Stimulated activated CD4-positive, alpha-beta T cell treated with anti-CD3 and anti-CD28 coated beads, Interleukin-12 subunit alpha, Interleukin-12 subunit beta, amount 100 ng/mL, for 24 hours (primary cell): ENCODE data around the gene PSMD14.

Source experiments
- DNase-seq, 2 experiments: peaks; one replicate each; pipeline ENCODE4 v3.0.0-alpha.2; 2020; ENCODE audit warnings: low read depth in 2 of 2

PSMD14 gene

DNA sequence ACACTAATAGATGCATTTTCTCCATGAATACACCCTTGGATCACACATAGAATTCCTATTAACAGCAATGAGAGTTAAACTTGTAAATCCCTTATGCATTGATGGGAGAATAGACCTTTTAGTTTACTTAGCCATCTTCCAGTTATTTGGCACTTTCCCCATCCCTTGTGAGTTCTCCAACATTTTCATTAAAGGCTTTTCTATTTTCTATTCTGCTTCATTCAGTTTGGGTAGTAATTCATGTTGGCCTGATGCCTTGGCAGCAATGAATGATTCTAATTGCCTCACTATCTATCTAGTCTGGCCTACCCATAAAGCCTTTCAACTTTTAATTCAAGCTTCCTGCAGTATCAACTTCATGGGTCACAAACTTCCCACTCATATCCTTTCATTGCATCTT is 140.2 kb downstream of the PSMD14 start:
- DNase-seq, result no peak
